Astrocyte (in vitro differentiated cells and primary cell): Measurements from ENCODE around the gene LY86. TPM values are rescaled to one million over a fixed set of nuclear protein-coding genes. Genes with fewer than 3 reads are reported as not detected.

Source experiments
- DNase-seq: peaks from one replicate; pipeline ENCODE4 v3.0.0-alpha.2; 2010; ENCODE audit warnings: low read depth
- FAIRE-seq: peaks from 2 replicates; lab custom pipeline; 2011; peaks lifted over from hg19 to GRCh38; lab: Jason Lieb, UNC
- H2AFZ ChIP-seq: 2 replicates; pipeline ENCODE4 v1.6.0; 2012; ENCODE audit warnings: low read depth, low read length, inconsistent platforms
- H3K27ac ChIP-seq: 2 replicates; pipeline ENCODE4 v1.5.1; 2011; ENCODE audit warnings: low read depth, low read length, inconsistent platforms
- H3K27me3 ChIP-seq: 2 replicates; pipeline ENCODE4 v1.6.0; 2011; ENCODE audit warnings: low read length, inconsistent platforms; ENCODE audit not compliant: insufficient read depth
- H3K36me3 ChIP-seq: 2 replicates; pipeline ENCODE4 v1.5.1; 2011; ENCODE audit warnings: low read length, inconsistent platforms; ENCODE audit not compliant: insufficient read depth
- H3K4me1 ChIP-seq: 2 replicates; pipeline ENCODE4 v1.5.1; 2011; ENCODE audit warnings: low read length, inconsistent platforms; ENCODE audit not compliant: insufficient read depth
- H3K4me2 ChIP-seq: 2 replicates; pipeline ENCODE4 v1.6.0; 2012; ENCODE audit warnings: low read length, inconsistent platforms
- H3K4me3 ChIP-seq: 2 replicates; pipeline ENCODE4 v1.5.1; 2011; ENCODE audit warnings: low read depth, mild to moderate bottlenecking, low read length, inconsistent platforms; ENCODE audit not compliant: insufficient read depth
- H3K79me2 ChIP-seq: 2 replicates; pipeline ENCODE4 v1.6.0; 2012; ENCODE audit warnings: mild to moderate bottlenecking, low read length, inconsistent platforms; ENCODE audit not compliant: insufficient read depth
- H3K9ac ChIP-seq: 2 replicates; pipeline ENCODE4 v1.6.0; 2012; ENCODE audit warnings: mild to moderate bottlenecking, low read length, inconsistent platforms
- H3K9me3 ChIP-seq: 2 replicates; pipeline ENCODE4 v1.5.1; 2012; ENCODE audit warnings: low read depth, mild to moderate bottlenecking, low read length, inconsistent platforms; ENCODE audit not compliant: insufficient read depth
- H4K20me1 ChIP-seq: 2 replicates; pipeline ENCODE4 v1.6.0; 2012; ENCODE audit warnings: low read length, inconsistent platforms; ENCODE audit not compliant: insufficient read depth
- H3K27ac Mint-ChIP-seq: one replicate; pipeline ENCODE4 v1.8.0; 2021; ENCODE audit warnings: mild to moderate bottlenecking, mixed read lengths; ENCODE audit not compliant: unreplicated experiment
- H3K27me3 Mint-ChIP-seq: one replicate; pipeline ENCODE4 v1.8.0; 2021; ENCODE audit warnings: low read depth, mixed read lengths; ENCODE audit not compliant: unreplicated experiment
- H3K36me3 Mint-ChIP-seq: one replicate; pipeline ENCODE4 v1.8.0; 2021; ENCODE audit warnings: low read depth, mixed read lengths; ENCODE audit not compliant: unreplicated experiment
- H3K4me1 Mint-ChIP-seq: one replicate; pipeline ENCODE4 v1.8.0; 2021; ENCODE audit warnings: low read depth, mixed read lengths; ENCODE audit not compliant: unreplicated experiment
- H3K4me3 Mint-ChIP-seq: one replicate; pipeline ENCODE4 v1.8.0; 2021; ENCODE audit warnings: mild to moderate bottlenecking, moderate library complexity, mixed read lengths; ENCODE audit not compliant: unreplicated experiment
- H3K9me3 Mint-ChIP-seq: one replicate; pipeline ENCODE4 v1.8.0; 2021; ENCODE audit warnings: mild to moderate bottlenecking, mixed read lengths; ENCODE audit not compliant: unreplicated experiment
- EZH2 ChIP-seq: IDR thresholded peaks from 2 replicates; pipeline ENCODE4 v1.6.1; 2012; ENCODE audit warnings: mild to moderate bottlenecking, low read length, inconsistent platforms; ENCODE audit not compliant: insufficient read depth
- total RNA-seq: library from RNA; stranded (reverse); gene quantifications from 2 replicates; pipeline ENCODE4 v1.2.1, GENCODE V29; 2021
- TF ChIP-seq, protein P1 (sequence below): IDR thresholded peaks from 2 replicates; pipeline ENCODE4 v1.5.1; 2011; ENCODE audit warnings: low read depth, mild to moderate bottlenecking, inconsistent platforms, low read length, moderate library complexity; ENCODE audit not compliant: insufficient read depth

Gene LY86
- total RNA-seq, 1 donor from 2014 or later: not detected

DNA sequence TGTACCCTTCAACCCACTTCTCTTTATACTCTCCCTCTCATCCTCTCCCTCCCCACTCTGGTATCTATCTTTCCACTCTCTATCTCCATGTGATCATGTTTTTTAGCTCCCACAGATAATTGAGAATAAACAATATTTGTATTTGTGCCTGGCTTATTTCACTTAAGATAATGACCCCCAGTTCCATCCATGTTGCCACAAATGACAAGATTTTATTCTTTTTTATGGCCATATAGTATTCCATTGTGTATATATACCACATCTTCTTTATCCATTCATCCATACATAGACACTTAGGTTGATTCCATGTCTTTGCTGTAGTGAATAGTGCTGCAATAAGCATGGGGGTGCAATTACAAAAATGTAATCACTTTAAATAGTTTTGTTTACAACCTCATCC lies 62.3 kb downstream of the LY86 start:
- Histone ChIP-seq H3K4me1 (peaks cover 2% of the 10 kb centered on the region), H3K9ac (no peak overlapping the region), H3K36me3 (no peaks in the 10 kb centered on the region), H3K4me2 (no peak overlapping the region), H2AFZ (no peak overlapping the region), H3K79me2 (no peaks in the 10 kb centered on the region), H3K4me3 (no peak overlapping the region), H3K27me3 (no peaks in the 10 kb centered on the region), H3K9me3 (no peaks in the 10 kb centered on the region), H4K20me1 (no peaks in the 10 kb centered on the region), H3K27ac (no peak overlapping the region)
- FAIRE-seq (no peak), DNase-seq (no peak)
- Mint-ChIP-seq H3K4me3 (no peak overlapping the region), H3K36me3 (no peaks in the 10 kb centered on the region), H3K9me3 (peaks cover 2% of the 10 kb centered on the region), H3K27ac (no peak overlapping the region), H3K4me1 (peaks cover 16% of the 10 kb centered on the region), H3K27me3 (peaks cover 3% of the 10 kb centered on the region)
- no peak for TF ChIP-seq EZH2
- TF ChIP-seq, protein P1, sequence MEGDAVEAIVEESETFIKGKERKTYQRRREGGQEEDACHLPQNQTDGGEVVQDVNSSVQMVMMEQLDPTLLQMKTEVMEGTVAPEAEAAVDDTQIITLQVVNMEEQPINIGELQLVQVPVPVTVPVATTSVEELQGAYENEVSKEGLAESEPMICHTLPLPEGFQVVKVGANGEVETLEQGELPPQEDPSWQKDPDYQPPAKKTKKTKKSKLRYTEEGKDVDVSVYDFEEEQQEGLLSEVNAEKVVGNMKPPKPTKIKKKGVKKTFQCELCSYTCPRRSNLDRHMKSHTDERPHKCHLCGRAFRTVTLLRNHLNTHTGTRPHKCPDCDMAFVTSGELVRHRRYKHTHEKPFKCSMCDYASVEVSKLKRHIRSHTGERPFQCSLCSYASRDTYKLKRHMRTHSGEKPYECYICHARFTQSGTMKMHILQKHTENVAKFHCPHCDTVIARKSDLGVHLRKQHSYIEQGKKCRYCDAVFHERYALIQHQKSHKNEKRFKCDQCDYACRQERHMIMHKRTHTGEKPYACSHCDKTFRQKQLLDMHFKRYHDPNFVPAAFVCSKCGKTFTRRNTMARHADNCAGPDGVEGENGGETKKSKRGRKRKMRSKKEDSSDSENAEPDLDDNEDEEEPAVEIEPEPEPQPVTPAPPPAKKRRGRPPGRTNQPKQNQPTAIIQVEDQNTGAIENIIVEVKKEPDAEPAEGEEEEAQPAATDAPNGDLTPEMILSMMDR: no peak

DNA sequence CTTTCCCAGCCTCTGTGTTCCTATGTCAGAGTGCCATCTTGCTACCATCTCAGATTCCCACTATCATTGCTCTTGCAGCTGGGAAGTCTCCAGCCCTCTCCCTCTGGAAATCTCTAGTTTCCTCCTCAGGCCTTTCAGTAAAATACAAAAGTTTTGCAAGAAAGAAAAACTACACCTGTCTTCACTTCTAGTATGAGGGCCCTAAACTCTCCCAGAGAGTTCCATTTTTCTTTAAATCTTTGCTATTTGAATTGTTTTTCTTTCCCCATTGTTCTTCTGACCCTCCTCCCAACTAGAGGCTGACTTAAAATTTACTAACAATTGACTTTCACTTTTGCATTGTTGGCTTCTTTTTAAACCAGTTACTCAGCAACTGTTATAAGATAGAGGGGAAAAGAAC lies 62.8 kb downstream of the LY86 start:
- no peak overlapping the region for H3K27ac ChIP-seq
- no peaks in the 10 kb centered on the region for H3K36me3 ChIP-seq
- H3K27me3 ChIP-seq: no peaks in the 10 kb centered on the region
- H3K79me2 ChIP-seq: no peaks in the 10 kb centered on the region
- H3K9me3 ChIP-seq: no peaks in the 10 kb centered on the region
- no peak overlapping the region for H3K4me2 ChIP-seq
- H3K9me3 Mint-ChIP-seq: peaks cover 2% of the 10 kb centered on the region
- H3K4me3 Mint-ChIP-seq: no peak overlapping the region
- no peaks in the 10 kb centered on the region for H4K20me1 ChIP-seq
- FAIRE-seq (no peak), DNase-seq (no peak)
- H3K4me3 ChIP-seq: no peak overlapping the region
- H3K9ac ChIP-seq: no peak overlapping the region
- H3K27me3 Mint-ChIP-seq: peaks cover 3% of the 10 kb centered on the region
- H3K36me3 Mint-ChIP-seq: no peaks in the 10 kb centered on the region
- no peak overlapping the region for H2AFZ ChIP-seq
- peaks cover 21% of the 10 kb centered on the region for H3K4me1 Mint-ChIP-seq
- H3K27ac Mint-ChIP-seq: no peak overlapping the region
- TF ChIP-seq EZH2: no peak
- TF ChIP-seq, protein P1: no peak
- H3K4me1 ChIP-seq: peaks cover 2% of the 10 kb centered on the region

DNA sequence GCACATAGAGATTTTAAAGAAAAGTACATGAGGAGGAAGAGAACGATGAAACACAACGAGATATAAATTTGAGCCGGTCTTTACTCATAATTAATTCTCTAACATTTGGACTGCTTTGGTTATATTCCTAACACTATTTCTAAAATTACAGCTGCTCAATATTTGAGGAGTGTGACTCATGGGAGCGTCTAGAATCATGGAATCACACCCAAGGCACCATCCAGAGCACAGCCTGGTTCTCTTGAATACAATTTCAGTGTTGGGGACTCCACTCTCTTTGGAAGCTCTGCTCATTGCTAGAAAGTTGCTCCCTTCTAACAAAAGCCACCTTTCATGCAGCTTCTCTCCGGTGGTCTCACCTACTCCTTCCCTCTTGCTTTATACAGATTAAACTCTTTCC lies 64.4 kb downstream of the LY86 start:
- H3K36me3 Mint-ChIP-seq: no peaks in the 10 kb centered on the region
- no peaks in the 10 kb centered on the region for H4K20me1 ChIP-seq
- H3K4me2 ChIP-seq: no peak overlapping the region
- H3K79me2 ChIP-seq: no peaks in the 10 kb centered on the region
- H3K36me3 ChIP-seq: no peaks in the 10 kb centered on the region
- H3K4me1 ChIP-seq: peaks cover 2% of the 10 kb centered on the region
- no peak overlapping the region for H3K9ac ChIP-seq
- H2AFZ ChIP-seq: no peak overlapping the region
- no peak for DNase-seq
- H3K27me3 ChIP-seq: no peaks in the 10 kb centered on the region
- peaks cover 3% of the 10 kb centered on the region for H3K9me3 Mint-ChIP-seq
- H3K4me3 Mint-ChIP-seq: no peak overlapping the region
- FAIRE-seq: no peak
- H3K27me3 Mint-ChIP-seq: peaks cover 3% of the 10 kb centered on the region
- no peak overlapping the region for H3K4me3 ChIP-seq
- H3K9me3 ChIP-seq: no peaks in the 10 kb centered on the region
- no peak for TF ChIP-seq EZH2
- TF ChIP-seq, protein P1: no peak
- H3K27ac ChIP-seq: no peak overlapping the region
- H3K4me1 Mint-ChIP-seq: peaks cover 22% of the 10 kb centered on the region
- H3K27ac Mint-ChIP-seq: no peak overlapping the region
